Stimulated activated CD4-positive, alpha-beta T cell treated with anti-CD3 and anti-CD28 coated beads, Interleukin-4, amount 100 ng/mL, for 24 hours (primary cell): Measurements from ENCODE around the gene CHPF.

ENCODE experiments used
- DNase-seq: peaks from one replicate; pipeline ENCODE4 v3.0.0-alpha.2; 2020

Gene CHPF

DNA sequence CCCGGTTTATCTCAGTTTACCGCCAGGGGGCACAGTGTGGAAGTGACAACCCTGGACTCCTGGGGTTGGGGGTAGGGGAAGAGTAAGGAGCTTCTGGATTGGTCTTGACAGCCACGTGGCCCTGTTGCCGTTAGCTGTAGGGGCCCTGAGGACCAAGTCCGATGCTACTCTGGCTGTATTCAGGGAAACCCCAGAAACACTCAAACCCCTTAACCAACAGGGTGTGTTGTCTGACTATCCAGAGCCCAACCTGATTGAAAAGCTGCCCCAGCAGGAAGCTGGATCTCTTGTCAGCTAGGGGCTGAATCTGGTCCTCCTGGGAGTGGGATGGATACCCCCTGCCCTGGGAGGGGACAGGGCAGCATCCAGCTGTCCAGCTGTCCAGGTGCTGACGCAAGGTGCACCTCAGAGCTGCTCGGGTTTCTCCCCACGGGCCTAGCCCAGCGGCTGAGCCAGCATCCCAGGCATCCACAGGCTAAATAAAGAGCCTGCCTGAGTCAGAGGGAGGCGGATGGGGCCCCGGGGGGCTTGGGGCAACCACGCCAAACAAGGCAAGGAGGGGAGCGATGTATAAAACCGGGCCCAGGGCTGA lies 48.0 kb downstream of the CHPF start:
- DNase-seq: peak; percentile 61

DNA sequence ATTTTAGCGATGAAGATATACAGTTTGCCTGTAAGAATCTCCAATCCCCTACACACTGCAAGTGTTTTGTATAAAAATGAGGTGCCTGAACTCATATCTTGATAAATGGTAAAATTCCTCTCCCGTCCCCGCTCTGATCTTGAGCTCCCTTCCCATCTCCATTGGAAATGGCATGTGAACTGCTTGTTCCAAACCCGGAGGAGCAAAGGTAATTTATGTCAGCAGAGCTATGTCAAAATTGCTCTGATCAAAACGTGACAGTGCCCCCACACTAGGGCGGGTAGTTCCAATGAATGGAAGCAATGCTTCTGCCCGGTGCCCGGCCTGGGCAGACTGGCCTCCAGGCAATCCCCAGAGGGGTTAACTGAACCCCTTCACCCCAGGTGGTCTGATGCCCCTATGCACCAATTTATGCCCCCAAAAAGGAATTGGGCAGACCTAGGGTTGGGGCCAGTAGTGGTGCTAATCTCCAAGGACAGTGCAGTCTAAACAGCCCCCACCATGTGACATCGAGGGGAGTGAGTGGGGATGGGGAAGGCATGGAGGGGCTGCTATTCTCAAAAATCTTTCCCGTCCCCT lies 48.6 kb downstream of the CHPF start:
- DNase-seq: no peak

DNA sequence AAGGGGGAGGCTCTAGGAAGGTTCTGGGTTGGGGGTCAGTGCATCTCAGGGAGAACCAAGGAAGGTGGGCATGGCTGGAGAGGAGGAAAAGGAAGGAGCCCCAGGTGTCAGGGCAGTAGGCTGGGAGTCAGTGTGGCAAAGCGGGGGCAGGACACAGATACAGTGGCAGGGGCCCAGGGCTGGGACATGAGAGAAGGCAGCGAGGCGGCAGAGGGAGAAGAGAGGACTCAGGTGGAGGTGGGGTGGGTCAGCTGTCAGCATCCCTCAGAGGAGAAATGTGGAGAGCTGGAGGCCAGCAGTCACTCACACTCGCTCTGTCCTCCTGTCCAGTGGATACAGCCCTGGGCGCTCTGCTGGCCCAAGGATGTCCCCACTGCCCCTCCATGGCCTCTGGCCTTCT lies 50.5 kb downstream of the CHPF start:
- no peak for DNase-seq

DNA sequence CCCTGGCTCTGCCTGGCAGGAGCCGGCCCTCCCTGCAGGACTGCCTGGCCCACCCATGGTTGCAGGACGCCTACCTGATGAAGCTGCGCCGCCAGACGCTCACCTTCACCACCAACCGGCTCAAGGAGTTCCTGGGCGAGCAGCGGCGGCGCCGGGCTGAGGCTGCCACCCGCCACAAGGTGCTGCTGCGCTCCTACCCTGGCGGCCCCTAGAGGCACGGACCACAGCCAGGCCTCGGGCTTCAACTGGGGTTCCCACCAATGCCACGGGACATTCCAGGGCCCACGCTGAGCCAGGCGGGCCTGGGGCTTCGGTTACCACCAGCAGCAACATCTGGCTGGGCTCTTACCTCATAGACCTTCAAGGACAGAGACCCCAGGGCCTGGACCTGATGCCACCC lies 51.0 kb downstream of the CHPF start:
- DNase-seq: no peak

DNA sequence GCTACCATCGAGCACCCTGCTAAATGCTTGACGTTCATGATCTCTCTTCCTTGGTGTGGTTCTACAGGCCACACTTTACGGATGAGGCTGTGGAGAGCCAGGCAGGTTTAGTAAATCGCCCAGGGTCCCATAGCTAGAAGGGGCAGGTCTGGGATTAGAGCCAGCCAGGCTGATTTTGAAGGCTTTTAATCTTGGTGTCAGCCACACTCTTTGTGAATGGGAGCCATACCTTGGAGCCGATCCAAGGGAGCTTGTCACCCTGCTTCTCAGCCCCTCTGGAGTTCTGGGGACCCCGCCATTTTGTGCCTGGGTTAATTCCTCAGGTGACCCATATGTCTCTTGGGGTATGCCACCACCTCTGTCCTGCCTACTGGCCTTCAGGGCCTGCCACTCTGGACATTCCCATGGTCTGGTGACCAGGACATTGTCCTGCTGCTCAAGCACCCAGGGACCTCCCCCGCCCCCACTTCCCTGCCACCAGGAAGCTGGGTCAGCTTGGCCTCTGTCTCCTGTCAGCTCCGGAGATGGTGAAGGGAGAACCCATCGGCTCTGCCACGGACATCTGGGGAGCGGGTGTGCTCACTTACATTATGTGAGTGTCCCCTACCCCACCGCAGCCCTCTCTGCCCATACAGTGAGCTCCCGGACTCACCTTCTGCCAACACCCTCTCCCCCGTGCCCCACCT lies 52.2 kb downstream of the CHPF start:
- DNase-seq: no peak

DNA sequence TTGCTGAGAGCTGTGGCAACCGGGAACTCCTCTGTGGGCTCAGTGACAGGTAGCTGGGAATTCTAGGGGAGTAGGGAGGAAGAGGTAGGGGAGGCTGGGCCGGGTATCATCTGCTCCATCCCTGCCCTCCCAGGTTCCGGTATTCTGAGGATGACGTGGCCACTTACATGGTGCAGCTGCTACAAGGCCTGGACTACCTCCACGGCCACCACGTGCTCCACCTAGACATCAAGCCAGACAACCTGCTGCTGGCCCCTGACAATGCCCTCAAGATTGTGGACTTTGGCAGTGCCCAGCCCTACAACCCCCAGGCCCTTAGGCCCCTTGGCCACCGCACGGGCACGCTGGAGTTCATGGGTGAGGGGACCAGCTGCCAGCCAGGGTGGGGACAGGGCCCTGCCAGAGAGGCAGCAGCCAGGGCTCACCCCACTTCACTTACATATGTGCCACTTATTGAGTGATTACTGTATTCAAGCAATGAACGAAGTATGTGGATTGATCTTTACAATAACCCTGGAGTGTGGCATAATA lies 52.9 kb downstream of the CHPF start:
- no peak for DNase-seq

DNA sequence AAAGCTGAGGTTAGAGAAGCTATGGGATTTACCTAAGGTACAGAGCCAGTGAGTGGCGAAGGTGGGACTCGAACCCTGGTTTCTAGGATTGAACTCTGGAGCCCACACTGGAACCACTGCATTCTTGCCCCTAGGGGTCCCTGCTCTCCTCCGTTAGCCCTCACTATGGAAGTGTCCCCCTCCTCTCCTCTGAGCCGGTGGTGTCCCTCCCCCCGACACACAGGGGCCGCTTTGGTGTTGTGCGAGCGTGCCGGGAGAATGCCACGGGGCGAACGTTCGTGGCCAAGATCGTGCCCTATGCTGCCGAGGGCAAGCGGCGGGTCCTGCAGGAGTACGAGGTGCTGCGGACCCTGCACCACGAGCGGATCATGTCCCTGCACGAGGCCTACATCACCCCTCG lies 53.4 kb downstream of the CHPF start:
- no peak for DNase-seq

DNA sequence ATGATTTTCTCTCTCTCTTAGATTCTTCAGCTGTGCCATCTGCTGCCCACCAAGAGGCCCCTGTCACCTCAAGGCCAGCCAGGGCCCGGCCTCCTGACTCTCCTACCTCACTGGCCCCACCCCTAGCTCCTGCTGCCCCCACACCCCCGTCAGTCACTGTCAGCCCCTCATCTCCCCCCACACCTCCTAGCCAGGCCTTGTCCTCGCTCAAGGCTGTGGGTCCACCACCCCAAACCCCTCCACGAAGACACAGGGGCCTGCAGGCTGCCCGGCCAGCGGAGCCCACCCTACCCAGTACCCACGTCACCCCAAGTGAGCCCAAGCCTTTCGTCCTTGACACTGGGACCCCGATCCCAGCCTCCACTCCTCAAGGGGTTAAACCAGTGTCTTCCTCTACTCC lies 54.3 kb downstream of the CHPF start:
- DNase-seq: no peak
